Right lobe of liver (tissue), 6 donors: Measurements from ENCODE around the gene TRPC4AP. TPM values are rescaled to one million over a fixed set of nuclear protein-coding genes. Genes with fewer than 3 reads are reported as not detected.

Experiments
- ATAC-seq, 4 donors: fragments of 200-7000 bp; cut with Tn5 transposase; one replicate each; pipeline ENCODE4 v1.9.1; 2020; ENCODE audit warnings: mild to moderate bottlenecking in 4 of 4, moderate library complexity in 4 of 4
- DNase-seq, 3 donors: peaks; one replicate each; pipeline ENCODE4 v3.0.0-alpha.2; 2020
- H3K27ac ChIP-seq, 3 donors: fragments of 200-600 bp; one replicate each; pipeline ENCODE4 v1.8.0; 2022
- H3K27me3 ChIP-seq, 2 donors: fragments of 200-600 bp; one replicate each; pipeline ENCODE4 v1.8.0; 2022
- H3K36me3 ChIP-seq, 4 donors: fragments of 200-600 bp; sonication (generic) in 1 of 4; one replicate each; pipeline versions ENCODE4 v1.5.1 to v1.8.0; 2017 to 2022; ENCODE audit warnings: control low read depth in 1 of 4
- H3K4me1 ChIP-seq, 4 donors: fragments of 200-600 bp; sonication (generic) in 1 of 4; one replicate each; pipeline versions ENCODE4 v1.5.1 to v1.8.0; 2017 to 2022; ENCODE audit warnings: control low read depth in 1 of 4
- H3K4me3 ChIP-seq, 3 donors: fragments of 200-600 bp; one replicate each; pipeline ENCODE4 v1.8.0; 2022
- H3K9me3 ChIP-seq, 4 donors: fragments of 200-600 bp; sonication (generic) in 1 of 4; one replicate each; pipeline versions ENCODE4 v1.5.1 to v1.8.0; 2017 to 2022; ENCODE audit warnings: control low read depth in 1 of 4
- CTCF ChIP-seq, 4 donors: fragments of 200-600 bp in 3 of 4; fragments of 450-650 bp in 1 of 4; IDR thresholded peaks; one replicate each; pipeline versions ENCODE4 v1.5.1 to v1.8.0; 2016 to 2022; ENCODE audit warnings: antibody characterized with exemption in 4 of 4, mild to moderate bottlenecking in 2 of 4
- POLR2A ChIP-seq: fragments of 450-650 bp; IDR thresholded peaks from one replicate; pipeline ENCODE4 v1.6.1; 2017; ENCODE audit warnings: antibody characterized with exemption, mild to moderate bottlenecking
- WGBS: methylation state at CpG from one replicate; pipeline ENCODE4 v1.1.6; 2018; ENCODE audit warnings: low coverage, low lambda C conversion rate; ENCODE audit not compliant: insufficient coverage; ENCODE audit errors: missing lambda C conversion rate; 5-methylcytosine and 5-hydroxymethylcytosine counted together
- intact Hi-C, 2 donors: fragments of 100-400 bp; cut with DNase I; formaldehyde crosslinking; loops; one replicate each; pipeline versions ENCODE4 v1.11.2 to v1.14.1; 2022
- total RNA-seq, 6 experiments: library from RNA; depleted of rRNA in 2 of 6; stranded (reverse); fragments of >200 nt in 2 of 6; fragmentation: NEBNext Ultra II Directional in 3 of 6; extraction: Animal tissue kit (Norgen Biotek cat#: 25700) in 3 of 6; gene quantifications; one replicate each; pipeline versions ENCODE4 v1.1.0 to v1.2.4, GENCODE V29; 2016 to 2023
- donor health status: DM: no; HTN: yes; CAD: no.
- donor health status: DM: no; HTN: no; CAD: no.
- donor health status: DM: no; HTN: no; CAD: no.
- donor health status: DM: no; HTN: yes; CAD: no.
- donor health status: DM: no; HTN: yes; CAD: no.

Gene TRPC4AP
- total RNA-seq, 6 experiments from 2014 or later = 27.6 to 39.3 (median 34.6) TPM

- no peak for TF ChIP-seq POLR2A
- no peak for TF ChIP-seq CTCF (IDR thresholded peaks at IDR 0.05)
- H3K27me3 ChIP-seq = no peaks in the 10 kb centered on the region
- no peaks in the 10 kb centered on the region for H3K4me1 ChIP-seq
- ATAC-seq (no peak), DNase-seq (peak in 1 of 3 donors; percentile 3)
- 82% methylated on average over 4 of the region's 4 CpGs for WGBS
- no peak overlapping the region for H3K4me3 ChIP-seq
- no peaks in the 10 kb centered on the region for H3K36me3 ChIP-seq
- no peak overlapping the region for H3K27ac ChIP-seq
- H3K9me3 ChIP-seq = no peaks in the 10 kb centered on the region
- intact Hi-C loops = no loop called here
Measured at GRCh38 chr20:34974246-34974645, 118.4 kb downstream of the TRPC4AP start.

GRCh38 chr20:34971561-34972235, 120.9 kb downstream of the TRPC4AP start:
- no peak for TF ChIP-seq POLR2A
- no peak for TF ChIP-seq CTCF (IDR thresholded peaks at IDR 0.05)
- Histone ChIP-seq H3K27me3 (no peaks in the 10 kb centered on the region), H3K27ac (no peak overlapping the region), H3K4me1 (peaks cover 0 to 3% (median 0%) of the 10 kb centered on the region in 4 donors), H3K36me3 (no peaks in the 10 kb centered on the region), H3K9me3 (no peaks in the 10 kb centered on the region), H3K4me3 (no peak overlapping the region)
- DNase-seq (peak in 1 of 3 donors; percentile 36), ATAC-seq (no peak)
- 81% methylated on average over 7 of the region's 10 CpGs for WGBS
- intact Hi-C loops = no loop called here

GRCh38 chr20:34970846-34971560, 121.6 kb downstream of the TRPC4AP start:
- Histone ChIP-seq H3K9me3 (no peaks in the 10 kb centered on the region), H3K27me3 (no peaks in the 10 kb centered on the region), H3K4me3 (no peak overlapping the region), H3K36me3 (no peaks in the 10 kb centered on the region), H3K27ac (no peak overlapping the region), H3K4me1 (peaks cover 0 to 3% (median 0%) of the 10 kb centered on the region in 4 donors)
- TF ChIP-seq CTCF (IDR thresholded peaks at IDR 0.05) = no peak
- TF ChIP-seq POLR2A = no peak
- 86% methylated on average over 1 of the region's 9 CpGs for WGBS
- ATAC-seq (no peak), DNase-seq (peak in 1 of 3 donors; percentile 15)
- intact Hi-C loops = no loop called here

GRCh38 chr20:34970193-34970840, 122.3 kb downstream of the TRPC4AP start:
- no peak for ATAC-seq
- TF ChIP-seq CTCF (IDR thresholded peaks at IDR 0.05) = no peak
- TF ChIP-seq POLR2A = no peak
- no peaks in the 10 kb centered on the region for H3K36me3 ChIP-seq
- H3K4me3 ChIP-seq = no peak overlapping the region
- H3K4me1 ChIP-seq = peaks cover 0 to 3% (median 0%) of the 10 kb centered on the region in 4 donors
- no peak overlapping the region for H3K27ac ChIP-seq
- no peaks in the 10 kb centered on the region for H3K27me3 ChIP-seq
- H3K9me3 ChIP-seq = no peaks in the 10 kb centered on the region
- intact Hi-C loops = no loop called here
- DNase-seq = peak in 1 of 3 donors; percentile 37
- WGBS = 80% methylated on average over 1 of the region's 7 CpGs
